Measurements from ENCODE around the gene GAA.

The GAA gene

DNA sequence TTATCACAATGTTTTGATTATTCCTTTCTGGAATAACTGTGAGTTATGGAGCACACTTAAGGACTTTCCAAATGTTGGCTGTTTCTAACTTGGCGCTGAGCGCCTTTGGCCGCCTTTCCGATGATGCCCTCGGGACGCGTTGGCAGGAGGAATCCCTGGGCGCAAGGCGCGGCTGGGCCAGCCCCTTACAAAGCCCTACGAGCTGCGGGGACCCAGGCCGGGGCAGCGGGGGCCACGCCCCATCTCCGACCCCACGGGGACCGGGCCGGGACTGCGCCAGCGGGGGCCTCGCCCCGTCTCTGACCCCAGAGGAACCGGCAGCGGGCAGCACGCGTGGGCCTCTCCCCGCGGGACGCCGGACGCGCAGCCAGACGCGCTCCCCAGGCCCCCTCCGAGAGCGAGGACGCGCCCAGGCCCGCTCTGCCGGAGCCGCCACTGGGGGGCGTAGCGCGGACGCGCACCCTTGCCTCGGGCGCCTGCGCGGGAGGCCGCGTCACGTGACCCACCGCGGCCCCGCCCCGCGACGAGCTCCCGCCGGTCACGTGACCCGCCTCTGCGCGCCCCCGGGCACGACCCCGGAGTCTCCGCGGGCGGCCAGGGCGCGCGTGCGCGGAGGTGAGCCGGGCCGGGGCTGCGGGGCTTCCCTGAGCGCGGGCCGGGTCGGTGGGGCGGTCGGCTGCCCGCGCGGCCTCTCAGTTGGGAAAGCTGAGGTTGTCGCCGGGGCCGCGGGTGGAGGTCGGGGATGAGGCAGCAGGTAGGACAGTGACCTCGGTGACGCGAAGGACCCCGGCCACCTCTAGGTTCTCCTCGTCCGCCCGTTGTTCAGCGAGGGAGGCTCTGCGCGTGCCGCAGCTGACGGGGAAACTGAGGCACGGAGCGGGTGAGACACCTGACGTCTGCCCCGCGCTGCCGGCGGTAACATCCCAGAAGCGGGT is at the start of gene GAA:
Gene GAA, plus strand, starts transcription at position 571 of the 935 bp plus-strand sequence. CDS start 3,006 bp downstream, outside the sequence.
- peak; percentile 87 for DNase-seq

DNA sequence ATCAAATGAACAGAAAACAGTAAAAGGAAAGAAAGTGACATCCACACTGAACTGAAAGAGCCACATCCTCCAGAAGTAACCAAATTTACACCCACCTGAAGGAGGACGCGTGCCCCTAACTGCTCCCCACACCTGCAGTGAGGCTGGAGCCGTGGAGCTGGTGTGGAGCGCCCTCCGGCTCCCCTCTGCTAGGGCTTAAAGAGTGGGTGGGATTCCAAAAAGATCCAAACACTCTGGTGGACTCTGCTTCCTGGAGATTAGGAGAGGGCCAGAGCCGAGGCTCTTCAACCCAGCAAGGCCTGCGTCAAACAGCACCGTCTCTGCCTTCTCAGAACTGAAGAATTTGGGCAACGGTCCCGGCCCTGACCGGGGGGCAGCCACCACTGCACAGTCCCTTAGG is 49.7 kb upstream of the GAA start:
- no peak for DNase-seq

DNA sequence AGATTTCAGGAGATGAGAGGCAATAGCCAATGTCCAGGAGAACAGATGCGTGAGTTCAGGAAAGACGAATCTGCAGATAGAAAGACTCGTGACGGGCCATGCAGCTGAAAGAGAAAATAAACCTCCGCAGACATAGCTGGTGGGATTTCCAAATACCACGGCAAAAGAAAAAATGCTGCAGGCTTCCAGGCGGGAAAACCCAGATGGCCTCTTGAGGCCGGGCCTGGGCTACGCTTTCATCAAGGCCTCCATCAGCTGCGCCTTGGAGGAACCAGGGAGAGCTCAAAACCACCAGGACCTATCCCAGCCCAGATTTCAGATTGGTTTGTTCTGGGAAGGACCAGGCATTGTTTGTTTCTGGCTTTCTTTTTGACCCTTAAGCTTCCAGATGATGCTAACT is 48.3 kb upstream of the GAA start:
- no peak for DNase-seq

DNA sequence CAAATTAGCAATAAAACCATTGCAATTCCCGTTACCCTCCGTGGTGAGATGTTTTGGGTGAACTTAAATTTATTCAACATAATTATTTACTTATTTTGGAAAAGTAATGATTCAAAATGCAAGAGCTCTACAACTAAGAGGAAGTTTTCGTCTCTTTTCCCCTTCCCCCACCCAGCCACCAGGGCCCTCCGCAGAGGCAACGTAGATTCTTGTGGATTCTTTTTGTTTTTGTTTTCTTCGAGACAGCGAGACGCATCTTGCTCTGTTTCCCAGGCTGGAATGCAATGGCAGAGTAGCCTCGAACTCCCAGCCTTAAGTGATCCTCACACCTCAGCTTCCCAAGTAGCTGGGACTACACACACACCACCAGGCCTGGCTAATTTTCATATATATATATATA is 45.8 kb upstream of the GAA start:
- DNase-seq, result no peak

DNA sequence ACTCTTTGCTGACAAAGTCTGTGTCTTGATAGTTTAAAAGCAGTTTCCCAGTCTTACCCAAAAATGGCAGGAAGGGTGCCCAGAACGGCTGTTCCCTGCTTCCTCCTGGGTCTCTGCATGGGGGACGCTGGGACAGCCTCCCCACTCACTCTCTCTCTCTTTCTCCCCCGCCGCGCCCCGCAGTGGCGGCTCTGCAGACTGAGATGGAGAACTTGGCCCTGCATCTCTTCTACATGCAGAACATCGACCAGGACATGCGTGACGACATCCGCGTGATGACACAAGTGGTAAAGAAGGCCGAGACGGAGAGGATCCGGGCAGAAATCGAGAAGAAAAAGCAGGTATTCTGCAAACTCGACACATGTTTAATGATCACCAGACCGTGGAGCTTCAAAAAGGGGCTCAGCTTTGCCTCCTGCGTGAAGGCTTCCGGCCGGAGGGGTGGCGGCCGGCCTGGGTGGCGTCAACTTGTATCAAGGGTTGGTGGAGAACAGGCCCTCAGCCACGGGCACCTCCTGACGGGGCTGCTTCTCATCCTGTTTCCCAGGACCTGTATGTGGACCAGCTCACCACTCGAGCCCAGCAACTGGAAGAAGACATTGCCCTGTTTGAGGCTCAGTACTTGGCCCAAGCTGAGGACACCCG is 42.9 kb upstream of the GAA start:
- no peak for DNase-seq

DNA sequence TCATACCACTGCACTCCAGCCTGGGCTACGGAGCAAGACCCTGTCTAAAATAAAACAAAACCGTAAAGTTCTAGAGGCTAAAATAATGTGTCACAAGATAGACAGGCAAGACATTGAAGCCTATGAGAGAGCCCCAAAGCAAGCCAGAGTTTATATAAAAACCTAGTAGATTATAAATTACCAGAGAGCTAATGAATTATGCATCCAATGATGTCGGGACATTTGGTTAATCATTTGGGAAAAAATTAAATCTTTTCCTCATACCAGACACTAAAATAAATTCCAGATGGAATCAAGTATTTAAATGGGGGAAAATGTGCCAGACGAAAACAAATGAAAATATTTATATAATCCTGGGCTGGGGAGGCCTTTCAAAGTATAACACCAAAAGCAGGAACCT is 40.7 kb upstream of the GAA start:
- DNase-seq, result no peak

DNA sequence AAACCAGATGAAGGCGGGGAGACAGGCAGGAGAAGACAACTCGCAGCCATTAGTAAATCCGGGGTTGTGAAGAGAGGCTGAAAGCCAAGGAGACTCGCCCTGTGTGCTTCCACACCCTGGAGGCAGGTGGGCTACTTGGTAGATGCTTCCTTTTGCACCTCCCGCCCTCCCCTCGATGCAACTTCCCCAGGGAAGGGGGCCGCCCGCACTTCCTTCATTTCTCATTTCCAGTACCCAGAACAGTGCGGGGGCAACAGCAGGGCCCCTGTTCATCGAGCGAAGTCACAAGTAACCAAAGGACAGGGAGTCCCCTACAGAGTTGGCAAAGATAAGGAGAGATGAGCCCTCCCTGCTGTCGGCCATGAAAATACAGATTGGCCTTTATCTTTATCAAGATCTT is 40.0 kb upstream of the GAA start:
- DNase-seq, result no peak

DNA sequence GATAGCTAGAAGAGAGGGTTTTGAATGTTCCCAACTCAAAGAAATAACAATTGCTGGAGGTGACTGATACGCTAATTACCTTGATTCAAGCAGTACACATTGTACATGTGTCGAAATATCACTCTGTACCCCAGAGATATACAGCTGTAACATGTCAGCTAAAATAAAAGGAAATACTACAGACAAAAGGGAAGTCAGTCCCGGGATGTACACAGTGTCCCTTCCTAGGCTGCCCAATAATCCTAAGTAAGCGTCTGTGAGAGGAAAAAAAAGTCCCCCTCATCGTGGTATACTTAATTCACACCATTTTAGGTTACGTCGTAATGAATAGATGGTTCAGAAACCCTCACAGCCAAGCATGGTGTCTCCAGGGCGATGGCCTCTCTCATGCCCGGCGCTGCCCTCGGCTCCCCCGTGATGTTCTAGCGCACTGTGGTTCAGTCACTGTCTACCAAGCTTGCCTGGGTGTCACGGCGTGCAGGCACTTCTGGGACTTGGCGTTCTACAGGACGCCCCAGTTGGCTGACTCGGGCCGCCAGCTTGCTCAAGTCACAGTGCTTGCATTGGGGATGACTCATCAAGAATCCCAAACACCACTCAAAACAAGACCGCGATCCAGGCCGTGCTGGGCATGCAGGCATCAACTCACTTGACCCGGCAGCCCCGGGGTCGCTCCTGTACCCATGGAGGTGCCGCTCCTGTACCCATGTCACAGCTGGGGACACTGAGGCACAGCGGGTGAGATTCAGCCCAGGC is 37.4 kb upstream of the GAA start:
- DNase-seq, result no peak

DNA sequence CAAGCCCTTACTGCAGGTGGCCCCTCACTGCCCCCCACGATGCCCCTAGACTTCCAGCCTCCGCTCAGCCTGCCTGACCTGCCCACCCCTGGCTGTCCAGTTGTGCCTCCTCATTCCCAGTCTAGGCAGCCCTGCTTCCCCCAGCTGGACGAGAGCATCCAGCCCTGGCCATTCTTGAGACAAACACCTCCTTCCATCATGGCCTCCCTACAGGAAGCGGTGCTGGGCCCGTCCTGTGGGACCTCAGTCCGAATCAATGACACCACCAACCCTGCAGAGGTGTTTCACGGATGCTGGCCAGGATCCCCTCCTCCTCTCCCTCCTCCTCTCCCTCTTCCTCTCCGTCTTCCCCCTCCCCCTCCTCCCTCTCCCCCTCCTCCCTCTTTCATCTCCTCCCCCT is 36.7 kb upstream of the GAA start:
- DNase-seq, result no peak

DNA sequence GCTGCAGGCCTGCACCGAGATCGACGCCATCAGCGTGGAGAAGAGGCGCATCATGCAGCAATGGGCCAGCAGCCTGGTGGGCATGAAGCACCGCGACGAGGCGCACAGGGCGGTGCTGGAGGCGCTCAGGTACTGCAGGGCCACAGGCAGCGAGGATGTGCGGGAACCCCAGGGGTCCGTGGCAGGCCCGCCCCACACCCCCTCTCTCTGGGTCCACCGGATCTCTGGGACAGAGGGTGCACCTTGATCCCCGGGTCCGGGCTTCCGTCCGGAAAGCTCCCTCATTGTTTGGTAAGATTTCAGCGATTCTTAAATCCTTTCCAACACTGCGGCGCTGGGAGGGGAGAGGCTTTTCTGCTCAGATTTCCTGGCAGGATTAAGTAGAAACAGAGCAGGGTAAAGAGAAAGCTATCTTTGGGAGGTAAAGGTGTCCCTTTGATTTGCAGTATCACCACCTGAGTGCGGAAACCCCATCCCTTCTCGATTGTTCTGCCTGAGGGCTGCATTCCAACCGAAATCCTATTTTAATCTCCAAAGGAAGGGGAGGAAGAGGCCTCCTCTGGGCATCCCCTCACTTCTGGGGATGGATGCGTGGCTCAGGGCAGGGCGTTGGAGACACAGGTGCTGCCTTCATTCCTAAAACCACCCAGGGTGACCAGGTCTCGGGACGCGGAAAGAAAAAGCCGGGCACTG is 35.8 kb upstream of the GAA start:
- DNase-seq, result no peak

DNA sequence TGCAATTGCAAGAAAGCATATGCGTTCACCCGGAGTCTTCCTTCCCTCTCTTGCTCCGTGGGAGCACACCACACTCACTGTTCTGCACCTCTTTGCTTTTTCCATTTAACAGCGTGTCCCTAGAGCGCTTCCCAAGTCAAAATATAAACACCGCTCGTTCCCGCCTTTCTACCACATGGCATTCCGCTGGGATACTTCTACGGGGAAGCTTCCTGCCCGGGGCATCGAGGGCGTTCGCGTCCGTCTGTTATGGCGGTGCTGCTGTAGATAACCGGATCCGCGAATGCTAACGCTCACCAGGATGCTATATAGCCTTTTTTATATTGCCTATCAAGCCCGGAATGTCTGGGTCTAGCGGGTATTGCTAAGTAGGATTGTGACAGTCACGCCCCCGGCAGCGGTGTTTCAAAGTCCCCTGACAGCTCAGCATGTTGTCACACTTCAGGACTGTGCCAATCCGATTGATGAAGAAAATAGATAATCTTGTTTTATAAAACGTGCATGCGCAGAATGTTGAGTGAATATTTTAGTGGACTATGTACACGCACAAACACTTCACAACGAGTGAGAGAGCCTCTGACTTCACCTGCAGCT is 33.9 kb upstream of the GAA start:
- no peak for DNase-seq

DNA sequence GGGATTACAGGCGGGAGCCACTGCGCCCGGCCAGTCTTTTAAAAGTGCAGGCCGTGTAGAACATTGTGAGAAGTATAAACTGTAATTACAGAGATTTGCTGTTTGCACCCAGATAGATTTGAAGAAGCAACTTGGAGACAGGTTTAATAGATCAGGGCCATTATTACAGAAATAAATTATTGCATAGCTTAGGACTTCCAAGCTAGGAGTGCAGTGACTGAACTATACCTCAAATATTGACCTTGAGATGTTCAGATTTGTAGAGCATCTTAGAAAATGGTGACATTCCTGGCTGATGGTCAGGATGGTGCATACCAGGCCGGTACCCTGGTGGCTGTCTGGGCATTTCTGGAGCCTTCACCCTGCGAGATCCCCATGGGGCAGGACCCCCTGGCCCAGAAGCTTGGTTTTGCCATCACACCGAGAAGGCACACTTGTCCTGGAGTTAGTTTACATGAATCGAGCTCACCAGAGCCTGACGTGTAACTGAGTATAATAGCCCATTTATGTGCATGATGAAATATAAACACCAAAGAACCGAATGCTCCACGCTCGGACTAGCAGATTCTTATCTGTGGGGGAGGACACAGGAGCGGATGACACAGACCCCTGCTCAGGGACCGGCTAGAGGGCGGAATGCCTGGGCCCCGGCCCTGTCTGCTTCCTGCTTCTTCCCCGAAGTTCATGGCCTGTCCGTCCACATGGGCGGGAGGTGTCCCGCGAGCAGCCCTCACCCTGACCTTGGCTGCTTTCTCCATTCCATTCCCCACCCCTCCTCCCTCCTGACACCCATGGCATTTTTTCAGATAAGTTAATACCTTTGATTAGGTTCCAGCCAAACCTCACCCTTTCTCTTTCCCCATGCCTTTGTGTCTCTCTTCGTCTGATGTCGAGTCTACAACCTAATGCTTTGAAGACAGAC is 32.8 kb upstream of the GAA start:
- DNase-seq, result no peak

DNA sequence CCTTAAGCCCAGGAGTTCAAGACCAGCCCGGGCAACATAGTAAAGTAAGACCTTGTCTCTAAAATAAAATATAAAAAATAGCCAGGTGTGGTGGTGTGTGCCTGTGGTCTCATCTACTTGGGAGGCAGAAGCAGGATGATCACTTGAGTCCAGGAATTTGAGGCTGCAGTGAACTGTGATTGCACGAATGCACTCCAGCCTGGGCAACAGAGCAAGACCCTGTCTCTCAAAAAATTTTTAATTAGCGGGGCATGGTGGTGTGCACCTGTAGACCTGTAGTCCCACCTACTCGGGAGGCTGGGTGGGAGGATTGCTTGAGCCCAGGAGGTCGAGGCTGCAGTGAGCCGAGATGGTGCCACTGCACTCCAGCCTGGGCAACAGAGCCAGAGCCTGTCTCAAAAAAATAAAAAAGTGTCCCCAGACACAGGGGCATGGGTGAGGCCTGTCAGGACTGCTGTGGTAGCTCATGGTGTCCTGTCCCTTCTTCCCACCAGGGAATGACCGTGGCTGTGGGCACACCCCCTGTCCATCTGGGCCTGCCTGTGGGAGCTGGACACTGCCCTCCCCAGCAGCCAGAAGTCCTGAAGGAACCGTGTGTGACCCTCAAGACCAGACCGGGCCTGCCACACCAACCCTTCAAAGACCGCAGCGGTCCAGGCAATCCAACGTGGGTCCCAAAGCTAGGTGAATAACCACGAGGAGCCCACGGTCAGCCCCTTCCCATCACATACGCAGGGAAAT is 30.8 kb upstream of the GAA start:
- DNase-seq, result no peak

DNA sequence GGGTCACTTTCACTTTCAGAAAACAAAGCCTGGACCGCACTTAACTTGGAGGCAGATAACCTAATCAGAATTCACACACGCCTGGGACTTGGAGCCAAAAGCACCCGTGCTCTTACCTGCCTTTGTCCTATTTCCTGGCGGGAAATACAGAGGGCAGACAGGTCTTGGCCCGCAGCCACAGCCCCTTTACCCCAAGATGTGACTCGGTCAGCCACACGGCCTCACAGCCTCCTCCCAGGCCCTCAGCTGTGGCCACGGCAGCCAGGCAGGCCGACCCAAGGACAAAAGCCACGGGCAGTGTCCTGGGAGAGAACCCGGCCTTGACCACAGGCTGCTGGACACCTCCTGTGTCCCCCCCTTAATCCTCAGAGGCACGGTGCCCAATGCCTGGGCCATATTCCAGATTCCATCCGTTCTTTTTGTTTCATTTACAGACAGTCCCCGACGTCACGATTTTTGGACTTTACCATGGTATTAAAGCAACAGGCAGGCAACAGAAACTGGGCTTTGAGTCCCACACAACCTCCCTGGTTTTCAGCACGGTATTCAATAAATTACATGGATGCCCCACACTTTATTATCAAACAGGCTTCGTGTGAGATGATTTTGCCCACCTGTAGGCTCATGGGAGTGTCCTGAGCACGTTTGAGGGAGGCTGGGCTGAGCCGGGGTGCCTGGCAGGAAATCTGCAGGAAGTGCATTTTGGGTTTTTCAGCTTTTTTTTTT is 30.1 kb upstream of the GAA start:
- DNase-seq, result no peak

DNA sequence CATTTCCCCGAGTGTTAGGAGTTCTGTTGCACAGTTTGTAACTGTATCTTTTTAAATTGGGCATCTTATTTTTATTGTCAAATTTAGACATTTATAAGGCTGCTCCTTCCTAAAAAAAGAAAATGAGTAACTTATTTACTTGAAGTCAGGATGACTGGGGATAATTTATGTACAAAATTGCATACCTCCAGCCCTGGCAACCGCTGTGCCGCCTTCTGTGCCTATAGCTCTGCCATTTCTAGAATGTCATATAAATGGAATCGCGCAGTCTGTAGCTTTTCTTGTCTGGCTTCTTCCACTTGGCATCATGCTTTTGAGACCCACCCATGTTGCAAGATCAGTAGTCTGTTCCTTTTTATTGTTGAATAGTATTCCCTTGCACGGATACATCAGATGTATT is 29.0 kb upstream of the GAA start:
- DNase-seq, result no peak

DNA sequence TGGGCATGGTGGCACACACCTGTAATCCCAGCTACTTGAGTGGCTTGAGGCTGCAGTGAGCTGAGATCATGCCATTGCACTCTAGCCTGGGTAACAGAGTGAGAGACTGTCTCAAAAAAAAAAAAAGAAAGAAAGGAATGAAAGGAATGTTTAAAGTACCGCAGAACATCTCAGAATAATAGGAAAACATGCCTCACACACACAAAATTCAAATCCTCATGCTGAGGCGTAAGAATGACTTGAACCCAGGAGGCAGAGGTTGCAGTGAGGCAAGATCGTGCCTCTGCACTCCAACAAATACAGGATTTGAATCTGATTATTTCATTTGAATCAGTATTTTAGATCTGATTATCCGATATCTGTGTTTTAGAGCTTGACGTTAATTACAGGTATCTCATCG is 21.3 kb upstream of the GAA start:
- DNase-seq, result no peak

DNA sequence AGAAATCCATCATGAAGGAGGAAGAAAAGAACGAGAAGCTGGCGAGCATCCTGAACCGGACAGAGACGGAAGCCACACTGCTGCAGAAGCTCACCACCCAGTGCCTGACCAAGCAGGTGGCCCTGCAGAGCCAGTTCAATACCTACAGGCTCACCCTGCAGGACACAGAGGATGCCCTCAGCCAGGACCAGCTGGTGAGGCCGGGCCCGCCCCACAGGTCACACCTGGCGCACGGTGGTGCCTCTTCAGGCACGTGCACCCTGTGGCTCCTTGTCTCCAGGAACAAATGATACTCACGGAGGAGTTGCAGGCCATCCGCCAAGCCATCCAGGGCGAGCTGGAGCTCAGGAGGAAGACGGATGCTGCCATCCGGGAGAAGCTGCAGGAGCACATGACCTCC is 19.8 kb upstream of the GAA start:
- DNase-seq, result no peak

DNA sequence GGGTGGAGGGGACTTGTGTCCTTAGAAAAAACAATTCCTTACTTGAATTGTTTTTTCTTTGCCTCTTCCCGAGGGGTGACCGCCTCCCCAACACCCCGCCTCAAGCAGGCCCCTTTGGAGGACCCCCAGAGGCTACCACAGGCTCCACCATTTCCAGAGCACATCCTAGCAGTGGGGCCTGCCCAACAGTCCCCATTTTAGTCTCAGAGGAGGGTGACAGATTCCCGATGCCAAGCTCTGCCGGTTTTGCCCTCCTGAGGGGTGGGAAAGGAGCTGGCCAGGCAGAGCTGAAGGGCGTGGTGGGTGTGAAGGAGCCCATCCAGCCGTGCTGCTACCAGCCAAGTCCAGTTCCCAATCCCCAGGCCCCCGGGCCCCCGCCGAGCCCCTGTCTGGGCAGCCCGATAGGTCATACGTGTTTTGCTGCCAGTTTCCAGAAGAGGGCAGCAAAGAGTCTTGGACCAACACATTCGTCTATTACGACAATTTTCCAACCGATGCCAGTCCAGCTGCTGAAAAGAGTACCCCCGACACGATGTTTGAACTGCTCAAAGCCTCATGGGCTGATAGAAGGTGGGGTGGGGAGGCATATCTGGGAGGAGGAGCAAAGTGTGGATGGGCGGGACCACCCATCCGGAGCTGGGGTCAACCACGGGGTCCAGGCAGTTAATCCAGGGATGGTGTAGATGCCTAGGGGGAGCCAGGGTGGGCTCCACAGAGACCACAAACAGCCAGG is 18.8 kb upstream of the GAA start:
- DNase-seq, result peak; percentile 54

DNA sequence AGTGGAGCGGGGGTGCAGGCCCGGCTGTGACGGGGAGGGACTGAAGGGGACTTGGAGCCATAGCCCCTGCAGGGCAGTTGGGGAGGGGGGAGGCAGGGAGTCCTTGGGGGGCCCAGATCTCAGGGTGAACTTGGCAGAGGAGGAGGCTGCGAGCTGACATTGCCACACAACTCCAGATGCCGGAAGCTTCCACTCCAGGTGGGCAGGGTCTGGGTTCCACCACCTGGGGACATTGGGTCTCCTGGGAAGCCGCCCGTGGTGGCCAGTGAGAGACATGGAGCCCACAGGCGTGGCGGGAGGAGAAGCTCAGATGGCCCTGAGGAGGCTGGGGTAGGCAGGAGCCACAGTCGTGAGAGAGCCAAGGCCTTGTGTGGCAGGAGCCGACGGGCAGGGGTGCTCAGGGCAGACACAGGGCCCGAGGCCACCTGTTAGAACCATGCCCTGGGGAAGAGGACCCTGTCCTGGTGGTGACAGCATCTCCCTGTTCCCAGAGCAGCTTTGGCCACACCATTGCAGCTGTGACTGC is 18.2 kb upstream of the GAA start:
- no peak for DNase-seq
